ENCODE measurements around the gene IDH3A.

Gene IDH3A

GRCh38 chr15:78204351-78205309 is 55.5 kb downstream of the IDH3A start:
- no peak for FAIRE-seq

GRCh38 chr15:78205337-78205736 is 56.2 kb downstream of the IDH3A start:
- FAIRE-seq: no peak

GRCh38 chr15:78205856-78206255 is 56.7 kb downstream of the IDH3A start:
- FAIRE-seq: no peak

- FAIRE-seq: no peak
Measured at GRCh38 chr15:78206326-78207109, 57.4 kb downstream of the IDH3A start.

GRCh38 chr15:78207110-78207458 is 57.9 kb downstream of the IDH3A start:
- no peak for FAIRE-seq

- FAIRE-seq: no peak
Measured at GRCh38 chr15:78207641-78208340, 58.6 kb downstream of the IDH3A start.

- no peak for FAIRE-seq
Measured at GRCh38 chr15:78208341-78208844, 59.2 kb downstream of the IDH3A start.

GRCh38 chr15:78208887-78209645 is 59.9 kb downstream of the IDH3A start:
- no peak for FAIRE-seq

GRCh38 chr15:78209646-78210348 is 60.6 kb downstream of the IDH3A start:
- FAIRE-seq: no peak

- no peak for FAIRE-seq
Measured at GRCh38 chr15:78210349-78210717, 61.2 kb downstream of the IDH3A start.

- no peak for FAIRE-seq
Measured at GRCh38 chr15:78211189-78211921, 62.2 kb downstream of the IDH3A start.

GRCh38 chr15:78212008-78212407 is 62.8 kb downstream of the IDH3A start:
- FAIRE-seq: no peak

- no peak for FAIRE-seq
Measured at GRCh38 chr15:78212546-78213424, 63.6 kb downstream of the IDH3A start.

GRCh38 chr15:78213425-78213750 is 64.2 kb downstream of the IDH3A start:
- no peak for FAIRE-seq

- no peak for FAIRE-seq
Measured at GRCh38 chr15:78213956-78214355, 64.8 kb downstream of the IDH3A start.

GRCh38 chr15:78216276-78217104 is 67.3 kb downstream of the IDH3A start:
- FAIRE-seq: no peak

- no peak for FAIRE-seq
Measured at GRCh38 chr15:78220713-78221112, 71.6 kb downstream of the IDH3A start.

Data from islet of Langerhans (tissue), 1 donor.